ENCODE results near the gene LPIN1. TPM values are rescaled to one million over a fixed set of nuclear protein-coding genes. Genes with fewer than 3 reads are reported as not detected.
A peak's percentile ranks its signal among the peaks of the same experiment; 100 is the strongest.

The LPIN1 gene
- total and polyA plus RNA-seq, 2 of the 13 experiments (the other 11 are each of a cell fraction or from before 2014, with no cell fraction given) = 9.7 to 19.4 TPM

DNA sequence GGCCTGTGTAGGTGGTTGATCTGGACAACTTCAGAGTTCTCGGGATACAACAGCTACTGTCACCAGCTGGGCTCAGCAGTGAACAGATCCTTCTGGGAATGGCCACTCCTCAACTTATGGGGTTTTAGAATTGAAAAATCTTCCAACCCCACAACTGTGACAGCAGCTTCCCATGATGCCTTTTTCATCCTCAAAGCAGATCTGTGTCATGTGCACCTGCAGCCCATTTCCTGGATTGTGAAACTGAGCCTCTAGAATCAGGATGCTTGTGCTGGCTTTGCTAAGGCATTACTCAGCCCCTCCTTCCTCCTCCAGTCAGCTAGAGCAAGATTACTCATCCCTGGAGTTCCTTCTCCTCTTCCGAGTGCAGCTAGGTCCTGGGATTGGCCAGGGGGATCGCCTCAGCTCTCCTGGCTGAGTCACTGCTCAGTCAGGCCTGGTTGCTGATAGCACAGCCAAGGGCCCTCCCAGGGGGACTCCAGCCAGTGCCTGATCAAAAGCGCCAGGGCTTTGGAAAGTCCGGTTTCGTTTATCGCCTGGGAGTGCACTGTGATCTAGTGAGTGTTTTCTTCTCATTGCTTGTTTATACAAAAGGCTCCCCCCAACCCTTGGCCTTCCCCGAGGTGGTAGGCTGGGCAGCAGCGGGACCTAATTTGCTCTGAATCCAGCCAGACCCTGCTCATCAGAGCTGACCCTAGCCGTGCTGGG lies 2.4 kb upstream of the LPIN1 start:
- DNase-seq (ENCODE audit: low spot score) (peak; percentile 90), ATAC-seq (peak; percentile 79), FAIRE-seq (peak; percentile 90)
- Histone ChIP-seq H4K20me1 (ENCODE audit: insufficient read depth, low read length) (no peaks in the 10 kb centered on the region), H3K4me1 (ENCODE audit: insufficient read depth, low read length) (peaks cover 74% of the 10 kb centered on the region), H3K9ac (ENCODE audit: insufficient read depth, low read depth, low read length) (peak overlapping the region; percentile 48), H2AFZ (ENCODE audit: low read length) (peak overlapping the region; percentile 87), H3K27me3 (ENCODE audit: control insufficient read depth in 1 of 2, insufficient read depth in 2 of 2, low read length in 2 of 2) (peaks cover 0 to 5% of the 10 kb centered on the region in 2 experiments; a peak in 2 of 5 replicates), H3K36me3 (replicated peaks in 1 of 2; ENCODE audit: control insufficient read depth in 1 of 2, insufficient read depth in 2 of 2, low read length in 2 of 2) (no peaks in the 10 kb centered on the region), H3K79me2 (ENCODE audit: insufficient read depth, low read length) (peaks cover 21% of the 10 kb centered on the region), H3K4me2 (ENCODE audit: low read depth, low read length) (peak overlapping the region; percentile 82), H3K27ac (ENCODE audit: extremely low read length, insufficient read depth, low read length) (peak overlapping the region; percentile 34), H3K9me3 (ENCODE audit: low read length) (no peaks in the 10 kb centered on the region), H3K4me3 (replicated peaks in 1 of 3; ENCODE audit: insufficient read depth in 1 of 3, low read depth in 2 of 3, low read length in 3 of 3) (peak overlapping the region; percentile 51 to 71 (median 59))
- in situ Hi-C loops (cut with HindIII; ENCODE audit: extremely low pct_ligation_motif_present, low pct_unique_long_range_greater_than_20kb) = loop anchor here (5.0 kb wide), 1 partner anchor 33 kb away; no protein-coding TSS in a partner anchor
- intact Hi-C loops (cut with micrococcal nuclease; ENCODE audit: unreplicated experiment) = loop anchor here (10.0 kb wide), 1 partner anchor 1261 kb away; no protein-coding TSS in a partner anchor
- 1% methylated on average over 9 of the region's 10 CpGs for WGBS (ENCODE audit: low lambda C conversion rate)
- TSS peak; percentile 75 for BruUV-seq (replicated peaks)
- POLR2A ChIA-PET = interaction anchor here (0.5 to 2.5 kb wide), 8 partner anchors 9 to 205 kb away, joined by 3 to 13 read pairs (median 5); no protein-coding TSS in a partner anchor
- CTCF ChIA-PET (ENCODE audit: low intra/inter-chr PET ratio, low total read pairs) = interaction anchor here (0.7 to 2.0 kb wide), 3 partner anchors 35 to 55 kb away, joined by 3 to 11 read pairs (median 7); no protein-coding TSS in a partner anchor
- TF ChIP-seq IRF2 (CRISPR knock-in tag; IDR thresholded peaks at IDR 0.05) (peak; percentile 79), ZNF646 (CRISPR knock-in tag; IDR thresholded peaks at IDR 0.05) (no peak), ZNF160 (CRISPR knock-in tag; IDR thresholded peaks at IDR 0.05) (no peak), MXD4 (CRISPR knock-in tag; IDR thresholded peaks at IDR 0.05) (peak; percentile 75; the same call in 1 of the 2 replicates), CERS6 (CRISPR knock-in tag; IDR thresholded peaks at IDR 0.05) (no peak), ZBTB20 (CRISPR knock-in tag; IDR thresholded peaks at IDR 0.05; ENCODE audit: borderline replicate concordance, low read depth) (peak; percentile 46; the same call in 1 of the 2 replicates), TBX2 (CRISPR knock-in tag; IDR thresholded peaks at IDR 0.05; ENCODE audit: borderline replicate concordance) (peak; percentile 55), SOX13 (IDR thresholded peaks at IDR 0.05) (0 out of 2 replicates have a peak, but pooled peaks have one; percentile 25), SOX13 (CRISPR knock-in tag; conservative IDR thresholded peaks at IDR 0.05 in 1 of 2, IDR thresholded peaks at IDR 0.05 in 1 of 2) (peak in 1 of 2 experiments; percentile 59; a peak in 2 of 4 replicates), SIN3A (IDR thresholded peaks at IDR 0.05; ENCODE audit: borderline replicate concordance, low read depth, low read length) (peak; percentile 96)
- TF ChIP-seq, protein P1, sequence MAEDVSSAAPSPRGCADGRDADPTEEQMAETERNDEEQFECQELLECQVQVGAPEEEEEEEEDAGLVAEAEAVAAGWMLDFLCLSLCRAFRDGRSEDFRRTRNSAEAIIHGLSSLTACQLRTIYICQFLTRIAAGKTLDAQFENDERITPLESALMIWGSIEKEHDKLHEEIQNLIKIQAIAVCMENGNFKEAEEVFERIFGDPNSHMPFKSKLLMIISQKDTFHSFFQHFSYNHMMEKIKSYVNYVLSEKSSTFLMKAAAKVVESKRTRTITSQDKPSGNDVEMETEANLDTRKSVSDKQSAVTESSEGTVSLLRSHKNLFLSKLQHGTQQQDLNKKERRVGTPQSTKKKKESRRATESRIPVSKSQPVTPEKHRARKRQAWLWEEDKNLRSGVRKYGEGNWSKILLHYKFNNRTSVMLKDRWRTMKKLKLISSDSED (CRISPR knock-in tag; IDR thresholded peaks at IDR 0.05) = no peak
- TF ChIP-seq, protein P2, sequence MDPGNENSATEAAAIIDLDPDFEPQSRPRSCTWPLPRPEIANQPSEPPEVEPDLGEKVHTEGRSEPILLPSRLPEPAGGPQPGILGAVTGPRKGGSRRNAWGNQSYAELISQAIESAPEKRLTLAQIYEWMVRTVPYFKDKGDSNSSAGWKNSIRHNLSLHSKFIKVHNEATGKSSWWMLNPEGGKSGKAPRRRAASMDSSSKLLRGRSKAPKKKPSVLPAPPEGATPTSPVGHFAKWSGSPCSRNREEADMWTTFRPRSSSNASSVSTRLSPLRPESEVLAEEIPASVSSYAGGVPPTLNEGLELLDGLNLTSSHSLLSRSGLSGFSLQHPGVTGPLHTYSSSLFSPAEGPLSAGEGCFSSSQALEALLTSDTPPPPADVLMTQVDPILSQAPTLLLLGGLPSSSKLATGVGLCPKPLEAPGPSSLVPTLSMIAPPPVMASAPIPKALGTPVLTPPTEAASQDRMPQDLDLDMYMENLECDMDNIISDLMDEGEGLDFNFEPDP (CRISPR knock-in tag; conservative IDR thresholded peaks at IDR 0.05) = no peak
